GM18870 (cell line): ENCODE data around the gene UBXN1.
"Not testable (repeated sequence)": the region's sequence is repeated elsewhere in the genome, so short reads cannot be mapped to it uniquely, and the experiment has no call there.

ENCODE experiments used
- ATAC-seq: cut with Tn5 transposase; IDR thresholded peaks from one replicate; pipeline ENCODE4 v1.9.1; 2021; ENCODE audit warnings: moderate library complexity; ENCODE audit not compliant: unreplicated experiment

The UBXN1 gene

GRCh38 chr11:62673196-62673525 lies 5.7 kb downstream of the UBXN1 start:
- no peak for ATAC-seq

GRCh38 chr11:62671608-62672389 lies 7.1 kb downstream of the UBXN1 start, which contains the start of the genes LBHD1 and UQCC3:
Gene LBHD1 (minus strand): TSS chr11:62672267. CDS start chr11:62670031, 2,236 bp downstream.
Gene UQCC3 (plus strand): TSS chr11:62671673. CDS start chr11:62671746, 73 bp downstream.
- peak; percentile 46 for ATAC-seq

GRCh38 chr11:62671236-62671607 lies 7.7 kb downstream of the UBXN1 start:
- ATAC-seq = no peak

- ATAC-seq = no peak
Observed at GRCh38 chr11:62669420-62670161, 9.3 kb downstream of the UBXN1 start.

- no peak for ATAC-seq
Observed at GRCh38 chr11:62667460-62667859, 11.4 kb downstream of the UBXN1 start.

GRCh38 chr11:62666259-62666926 lies 12.5 kb downstream of the UBXN1 start:
- no peak for ATAC-seq

GRCh38 chr11:62665599-62666258 lies 13.1 kb downstream of the UBXN1 start:
- peak; percentile 11 for ATAC-seq

GRCh38 chr11:62665075-62665598 lies 13.7 kb downstream of the UBXN1 start, which contains the start of the genes C11orf98 and CSKMT:
Gene C11orf98 (minus strand): TSS chr11:62665210. CDS start chr11:62665169, 41 bp downstream.
Gene CSKMT (plus strand): TSS chr11:62665312. CDS start chr11:62665880, 568 bp downstream.
- peak; percentile 68 for ATAC-seq

GRCh38 chr11:62664405-62665074 lies 14.3 kb downstream of the UBXN1 start:
- ATAC-seq = peak; percentile 4

- ATAC-seq = no peak
Observed at GRCh38 chr11:62656796-62657429, 22.0 kb downstream of the UBXN1 start.

GRCh38 chr11:62654297-62654696 lies 24.6 kb downstream of the UBXN1 start:
- ATAC-seq = no peak

GRCh38 chr11:62652161-62653006 lies 26.5 kb downstream of the UBXN1 start:
- peak; percentile 16 for ATAC-seq

GRCh38 chr11:62650283-62650682 lies 28.6 kb downstream of the UBXN1 start:
- not testable (repeated sequence) for ATAC-seq

GRCh38 chr11:62649486-62649885 lies 29.4 kb downstream of the UBXN1 start:
- ATAC-seq = no peak

GRCh38 chr11:62648967-62649364 lies 29.9 kb downstream of the UBXN1 start:
- no peak for ATAC-seq

GRCh38 chr11:62648185-62648966 lies 30.5 kb downstream of the UBXN1 start:
- ATAC-seq = no peak

GRCh38 chr11:62647609-62648005 lies 31.3 kb downstream of the UBXN1 start:
- ATAC-seq = no peak
